ENCODE results near the gene ULBP3. TPM values are rescaled to one million over a fixed set of nuclear protein-coding genes. Genes with fewer than 3 reads are reported as not detected.
"Not testable (repeated sequence)": the region's sequence is repeated elsewhere in the genome, so short reads cannot be mapped to it uniquely, and the experiment has no call there.

The ULBP3 gene
- total and polyA plus RNA-seq, 2 donors (not counting 1 experiment from before 2014, with no cell fraction given), result 10.2 to 18.8 TPM

DNA sequence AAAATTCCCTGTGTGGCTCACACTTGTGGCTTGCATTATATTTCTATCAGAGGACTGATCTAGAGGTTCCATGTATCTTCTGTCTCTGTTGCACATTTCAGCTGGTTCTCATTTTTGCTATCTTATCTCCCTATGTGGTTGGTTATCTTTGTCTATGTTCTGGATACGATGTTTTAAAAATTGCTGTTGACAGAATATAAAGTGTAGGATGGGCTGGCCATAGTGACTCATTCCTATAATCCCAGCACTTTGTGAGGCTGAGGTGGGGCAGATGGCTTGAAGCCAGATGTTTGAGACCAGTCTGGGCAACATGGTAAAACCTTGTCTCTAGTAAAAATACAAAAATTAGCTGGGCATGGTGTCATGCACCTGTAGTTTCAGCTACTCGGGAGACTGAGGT is 9.9 kb upstream of the ULBP3 start:
- no peaks in the 10 kb centered on the region for H3K4me1 ChIP-seq (ENCODE audit: control insufficient read depth, extremely low read depth, insufficient read depth, low read length)
- no peak overlapping the region for H2AFZ ChIP-seq (ENCODE audit: low read length)
- H3K79me2 ChIP-seq (ENCODE audit: control insufficient read depth, insufficient read depth, low read length), result no peaks in the 10 kb centered on the region
- DNase-seq (ENCODE audit: low read depth in 2 of 2), result peak; percentile 9 to 60
- peaks cover 6% of the 10 kb centered on the region for H3K27me3 ChIP-seq (ENCODE audit: control insufficient read depth, insufficient read depth, low read length)
- H3K36me3 ChIP-seq (ENCODE audit: control insufficient read depth, insufficient read depth, low read length), result no peaks in the 10 kb centered on the region
- TF ChIP-seq EZH2 (IDR thresholded peaks at IDR 0.05; ENCODE audit: low read length, missing control alignments) (no peak), CTCF (conservative IDR thresholded peaks at IDR 0.05 in 1 of 2, IDR thresholded peaks at IDR 0.05 in 1 of 2; ENCODE audit: low read depth in 1 of 2, low read length in 2 of 2) (no peak)
- no peaks in the 10 kb centered on the region for H4K20me1 ChIP-seq (ENCODE audit: control insufficient read depth, extremely low read depth, insufficient read depth, low read length)
- no peak overlapping the region for H3K27ac ChIP-seq (ENCODE audit: insufficient read depth, low read length)
- H3K4me3 ChIP-seq (replicated peaks in 1 of 4; ENCODE audit: control extremely low read depth in 1 of 4, insufficient read depth in 1 of 4, low read depth in 3 of 4, low read length in 4 of 4), result no peak overlapping the region
- no peak overlapping the region for H3K9ac ChIP-seq (ENCODE audit: insufficient read depth, low read length)
- H3K4me2 ChIP-seq (ENCODE audit: extremely low read depth, insufficient read depth, low read length), result no peak overlapping the region
- no peaks in the 10 kb centered on the region for H3K9me3 ChIP-seq (ENCODE audit: control insufficient read depth, insufficient read depth, low read depth, low read length)

DNA sequence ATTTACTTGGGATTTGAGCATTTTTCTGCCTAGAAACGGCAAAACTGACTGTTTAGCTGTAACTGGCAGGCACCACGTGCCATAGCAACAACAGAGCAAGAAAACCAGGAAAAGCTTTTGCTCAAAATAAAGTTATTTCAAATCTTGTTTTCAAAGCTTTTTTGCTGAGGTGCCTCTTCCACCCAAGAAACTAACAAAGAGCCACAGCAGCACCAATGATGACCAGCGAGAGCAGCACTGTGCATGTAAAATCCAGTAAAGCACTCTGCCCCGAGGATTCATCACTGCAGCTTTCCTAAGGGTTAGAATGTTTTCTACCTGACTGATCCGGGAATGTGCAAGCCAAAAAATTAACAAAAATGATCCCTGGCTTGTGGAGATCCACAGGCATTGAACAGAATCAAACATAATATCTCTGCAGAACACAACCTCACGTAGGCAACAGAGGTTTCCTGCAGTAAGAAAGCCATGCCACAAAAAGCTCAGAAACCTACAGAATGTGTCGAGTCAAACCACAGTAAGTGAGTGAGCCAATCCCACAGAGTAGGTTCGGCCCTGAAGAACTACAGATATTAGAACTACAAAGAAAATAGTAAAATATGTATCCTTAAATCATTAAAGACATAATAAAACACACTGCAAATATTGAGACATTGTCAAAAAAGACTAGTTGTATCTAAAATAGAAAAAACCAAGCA is 7.4 kb upstream of the ULBP3 start:
- no peak overlapping the region for H3K4me3 ChIP-seq (replicated peaks in 1 of 4; ENCODE audit: control extremely low read depth in 1 of 4, insufficient read depth in 1 of 4, low read depth in 3 of 4, low read length in 4 of 4)
- H3K79me2 ChIP-seq (ENCODE audit: control insufficient read depth, insufficient read depth, low read length), result no peaks in the 10 kb centered on the region
- no peak overlapping the region for H3K27ac ChIP-seq (ENCODE audit: insufficient read depth, low read length)
- H3K4me1 ChIP-seq (ENCODE audit: control insufficient read depth, extremely low read depth, insufficient read depth, low read length), result peaks cover 4% of the 10 kb centered on the region
- peaks cover 2% of the 10 kb centered on the region for H3K27me3 ChIP-seq (ENCODE audit: control insufficient read depth, insufficient read depth, low read length)
- no peak overlapping the region for H3K9ac ChIP-seq (ENCODE audit: insufficient read depth, low read length)
- no peak overlapping the region for H2AFZ ChIP-seq (ENCODE audit: low read length)
- peak in 1 of 2 donors; percentile 57 for DNase-seq (ENCODE audit: low read depth in 2 of 2)
- no peaks in the 10 kb centered on the region for H3K36me3 ChIP-seq (ENCODE audit: control insufficient read depth, insufficient read depth, low read length)
- no peak overlapping the region for H3K4me2 ChIP-seq (ENCODE audit: extremely low read depth, insufficient read depth, low read length)
- H3K9me3 ChIP-seq (ENCODE audit: control insufficient read depth, insufficient read depth, low read depth, low read length), result no peaks in the 10 kb centered on the region
- no peak for TF ChIP-seq EZH2 (IDR thresholded peaks at IDR 0.05; ENCODE audit: low read length, missing control alignments)
- peak; percentile 5 to 32 for TF ChIP-seq CTCF (conservative IDR thresholded peaks at IDR 0.05 in 1 of 2, IDR thresholded peaks at IDR 0.05 in 1 of 2; ENCODE audit: low read depth in 1 of 2, low read length in 2 of 2)
- no peaks in the 10 kb centered on the region for H4K20me1 ChIP-seq (ENCODE audit: control insufficient read depth, extremely low read depth, insufficient read depth, low read length)

DNA sequence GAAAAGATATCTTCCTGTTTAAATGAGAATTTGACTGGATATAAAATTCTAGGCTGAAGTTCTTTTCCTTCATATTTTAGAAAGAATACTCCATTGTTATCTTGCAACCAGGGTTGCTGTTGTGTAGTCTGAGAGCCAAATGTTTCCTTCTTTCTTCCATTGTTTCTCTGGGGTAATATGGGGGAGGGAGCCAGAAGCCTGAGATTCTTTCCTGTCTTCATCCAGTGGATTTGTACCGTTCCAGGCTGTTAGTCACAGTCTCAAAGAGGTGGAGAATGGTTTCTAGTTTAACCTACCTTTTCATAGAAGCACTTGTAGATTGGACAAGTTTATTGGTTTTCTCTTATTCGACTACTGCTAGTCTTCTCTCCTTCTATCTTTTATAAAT is 6.1 kb upstream of the ULBP3 start:
- Histone ChIP-seq H3K27ac (ENCODE audit: insufficient read depth, low read length) (no peak overlapping the region), H3K4me3 (replicated peaks in 1 of 4; ENCODE audit: control extremely low read depth in 1 of 4, insufficient read depth in 1 of 4, low read depth in 3 of 4, low read length in 4 of 4) (no peak overlapping the region), H3K79me2 (ENCODE audit: control insufficient read depth, insufficient read depth, low read length) (no peaks in the 10 kb centered on the region), H3K9me3 (ENCODE audit: control insufficient read depth, insufficient read depth, low read depth, low read length) (no peaks in the 10 kb centered on the region), H3K36me3 (ENCODE audit: control insufficient read depth, insufficient read depth, low read length) (no peaks in the 10 kb centered on the region), H4K20me1 (ENCODE audit: control insufficient read depth, extremely low read depth, insufficient read depth, low read length) (no peaks in the 10 kb centered on the region), H3K4me2 (ENCODE audit: extremely low read depth, insufficient read depth, low read length) (no peak overlapping the region), H3K4me1 (ENCODE audit: control insufficient read depth, extremely low read depth, insufficient read depth, low read length) (peaks cover 4% of the 10 kb centered on the region), H2AFZ (ENCODE audit: low read length) (no peak overlapping the region), H3K27me3 (ENCODE audit: control insufficient read depth, insufficient read depth, low read length) (peaks cover 2% of the 10 kb centered on the region), H3K9ac (ENCODE audit: insufficient read depth, low read length) (no peak overlapping the region)
- peak in 1 of 2 donors; percentile 28 for DNase-seq (ENCODE audit: low read depth in 2 of 2)
- TF ChIP-seq CTCF (conservative IDR thresholded peaks at IDR 0.05 in 1 of 2, IDR thresholded peaks at IDR 0.05 in 1 of 2; ENCODE audit: low read depth in 1 of 2, low read length in 2 of 2), result no peak
- TF ChIP-seq EZH2 (IDR thresholded peaks at IDR 0.05; ENCODE audit: low read length, missing control alignments), result no peak

DNA sequence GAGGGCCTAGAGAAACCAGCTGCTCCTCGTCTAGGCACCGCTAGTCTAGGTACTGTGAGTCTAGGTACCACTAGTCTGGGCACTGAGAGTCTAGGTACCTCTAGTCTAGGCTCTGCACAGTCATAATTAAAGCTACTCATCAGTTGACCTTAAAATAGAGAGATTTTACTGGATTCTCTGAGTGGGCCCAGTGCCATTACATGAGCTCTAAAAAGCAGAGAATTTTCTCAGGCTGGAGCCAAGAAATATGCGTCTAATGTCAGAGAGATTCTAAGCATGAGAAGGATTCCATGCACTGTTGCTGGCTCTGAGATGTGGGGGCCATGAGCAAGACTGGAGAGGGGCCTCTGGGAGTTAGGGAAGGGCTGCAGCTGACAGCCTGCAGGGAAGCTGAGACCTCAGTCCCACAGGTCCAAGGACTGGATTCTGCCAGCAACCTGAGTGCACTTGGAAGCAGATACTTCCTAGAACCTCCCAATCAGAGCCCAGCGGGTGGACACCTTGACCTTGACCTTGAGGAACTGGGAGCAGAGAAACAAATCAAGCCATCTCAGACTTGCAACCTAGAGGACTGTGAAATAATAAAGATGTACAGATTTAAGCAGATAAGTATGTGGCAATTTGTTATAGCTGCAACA is 5.6 kb upstream of the ULBP3 start:
- not testable (repeated sequence) for H3K4me2 ChIP-seq (ENCODE audit: extremely low read depth, insufficient read depth, low read length); H3K27ac ChIP-seq (ENCODE audit: insufficient read depth, low read length); H4K20me1 ChIP-seq (ENCODE audit: control insufficient read depth, extremely low read depth, insufficient read depth, low read length); H3K9ac ChIP-seq (ENCODE audit: insufficient read depth, low read length); H3K79me2 ChIP-seq (ENCODE audit: control insufficient read depth, insufficient read depth, low read length); H3K4me3 ChIP-seq (replicated peaks in 1 of 4; ENCODE audit: control extremely low read depth in 1 of 4, insufficient read depth in 1 of 4, low read depth in 3 of 4, low read length in 4 of 4); H2AFZ ChIP-seq (ENCODE audit: low read length); H3K9me3 ChIP-seq (ENCODE audit: control insufficient read depth, insufficient read depth, low read depth, low read length); H3K36me3 ChIP-seq (ENCODE audit: control insufficient read depth, insufficient read depth, low read length); H3K27me3 ChIP-seq (ENCODE audit: control insufficient read depth, insufficient read depth, low read length); DNase-seq (ENCODE audit: low read depth in 2 of 2); H3K4me1 ChIP-seq (ENCODE audit: control insufficient read depth, extremely low read depth, insufficient read depth, low read length)
